Spleen (tissue), 7 donors: Measurements from ENCODE around the gene OR14J1.

Experiments used
- CTCF ChIP-seq, 11 experiments: fragments of 200-600 bp in 7 of 11; fragments of 450-650 bp in 4 of 11; sonication (generic) in 4 of 11; IDR thresholded peaks in 8 of 11; conservative IDR thresholded peaks in 3 of 11; 1 replicate in 7 of 11; 2 replicates in 4 of 11; pipeline versions ENCODE4 v1.4.0 to v1.8.0; 2016 to 2021; ENCODE audit warnings: antibody characterized with exemption in 11 of 11, inconsistent platforms in 4 of 11, mild to moderate bottlenecking in 1 of 11
- POLR2A ChIP-seq, 3 donors: fragments of 450-650 bp; IDR thresholded peaks; one replicate each; pipeline ENCODE4 v1.5.1; 2017; ENCODE audit warnings: antibody characterized with exemption in 3 of 3, mild to moderate bottlenecking in 1 of 3
- donor health status: DM: no; HTN: no; CAD: no; lungs with moderate emphysema.
- donor health status: DM: no; HTN: no; CAD: no.
- donor health status: DM: no; HTN: no; CAD: no.

GRCh38 chr6:29332676-29333075 is 31.2 kb downstream of the OR14J1 start:
- TF ChIP-seq POLR2A (IDR thresholded peaks at IDR 0.05), result no peak
- TF ChIP-seq CTCF (IDR thresholded peaks at IDR 0.05 in 8 of 11, conservative IDR thresholded peaks at IDR 0.05 in 3 of 11), result no peak
